Measurements from ENCODE around the gene ZSWIM5. TPM values are rescaled to one million over a fixed set of nuclear protein-coding genes. Genes with fewer than 3 reads are reported as not detected.

Gene ZSWIM5
- total RNA-seq, 2 donors from 2014 or later, result 8.8 to 12.3 TPM

DNA sequence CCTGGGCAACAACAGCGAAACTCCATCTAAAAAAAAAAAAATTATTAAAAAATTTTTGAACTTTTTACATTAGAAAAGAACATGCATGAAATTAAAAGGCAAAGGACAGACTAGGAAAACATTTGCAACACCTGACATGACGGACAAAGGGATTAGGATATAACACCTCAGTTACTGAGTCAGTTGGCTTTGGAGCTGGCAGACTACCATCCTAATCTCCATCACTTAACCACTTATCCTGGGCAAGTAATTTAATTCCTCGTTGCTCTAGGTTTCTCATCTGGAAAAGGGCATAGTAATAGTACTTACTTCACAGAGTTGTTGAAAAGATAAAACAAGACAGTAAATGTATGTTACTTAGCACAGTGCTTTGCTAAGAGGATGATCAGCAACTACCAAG, 207.2 kb downstream of the ZSWIM5 start:
- Histone ChIP-seq H3K9me3 (ENCODE audit: control insufficient read depth, low read length) (no peaks in the 10 kb centered on the region), H3K9ac (ENCODE audit: extremely low read depth, low read length, poor library complexity, severe bottlenecking) (no peak overlapping the region), H3K36me3 (ENCODE audit: control insufficient read depth, insufficient read depth, low read length) (peaks cover 13% of the 10 kb centered on the region), H3K4me3 (ENCODE audit: low read length) (no peak overlapping the region), H3K27ac (ENCODE audit: low read depth, low read length) (no peak overlapping the region), H3K4me1 (ENCODE audit: control insufficient read depth, insufficient read depth, low read length) (no peaks in the 10 kb centered on the region), H3K27me3 (ENCODE audit: control insufficient read depth, insufficient read depth, low read length, poor library complexity, severe bottlenecking) (no peaks in the 10 kb centered on the region)
- whole genome bisulfite sequencing, 2 experiments (ENCODE audit: insufficient coverage in 1 of 2, insufficient read length in 1 of 2), result 90 to 100% methylated on average over 1 to 3 of the region's 3 CpGs
- DNase-seq, result no peak
- H3K27me3 Mint-ChIP-seq (ENCODE audit: insufficient read depth), result no peaks in the 10 kb centered on the region
- H3K27ac Mint-ChIP-seq, result no peak overlapping the region
- no peak overlapping the region for H3K4me3 Mint-ChIP-seq
- H3K4me1 Mint-ChIP-seq, result peaks cover 2% of the 10 kb centered on the region
- TF ChIP-seq, protein P1, sequence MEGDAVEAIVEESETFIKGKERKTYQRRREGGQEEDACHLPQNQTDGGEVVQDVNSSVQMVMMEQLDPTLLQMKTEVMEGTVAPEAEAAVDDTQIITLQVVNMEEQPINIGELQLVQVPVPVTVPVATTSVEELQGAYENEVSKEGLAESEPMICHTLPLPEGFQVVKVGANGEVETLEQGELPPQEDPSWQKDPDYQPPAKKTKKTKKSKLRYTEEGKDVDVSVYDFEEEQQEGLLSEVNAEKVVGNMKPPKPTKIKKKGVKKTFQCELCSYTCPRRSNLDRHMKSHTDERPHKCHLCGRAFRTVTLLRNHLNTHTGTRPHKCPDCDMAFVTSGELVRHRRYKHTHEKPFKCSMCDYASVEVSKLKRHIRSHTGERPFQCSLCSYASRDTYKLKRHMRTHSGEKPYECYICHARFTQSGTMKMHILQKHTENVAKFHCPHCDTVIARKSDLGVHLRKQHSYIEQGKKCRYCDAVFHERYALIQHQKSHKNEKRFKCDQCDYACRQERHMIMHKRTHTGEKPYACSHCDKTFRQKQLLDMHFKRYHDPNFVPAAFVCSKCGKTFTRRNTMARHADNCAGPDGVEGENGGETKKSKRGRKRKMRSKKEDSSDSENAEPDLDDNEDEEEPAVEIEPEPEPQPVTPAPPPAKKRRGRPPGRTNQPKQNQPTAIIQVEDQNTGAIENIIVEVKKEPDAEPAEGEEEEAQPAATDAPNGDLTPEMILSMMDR (conservative IDR thresholded peaks at IDR 0.05), result no peak
- H3K9me3 Mint-ChIP-seq, result peaks cover 2% of the 10 kb centered on the region
- peaks cover 19% of the 10 kb centered on the region for H3K36me3 Mint-ChIP-seq (ENCODE audit: low read depth)

DNA sequence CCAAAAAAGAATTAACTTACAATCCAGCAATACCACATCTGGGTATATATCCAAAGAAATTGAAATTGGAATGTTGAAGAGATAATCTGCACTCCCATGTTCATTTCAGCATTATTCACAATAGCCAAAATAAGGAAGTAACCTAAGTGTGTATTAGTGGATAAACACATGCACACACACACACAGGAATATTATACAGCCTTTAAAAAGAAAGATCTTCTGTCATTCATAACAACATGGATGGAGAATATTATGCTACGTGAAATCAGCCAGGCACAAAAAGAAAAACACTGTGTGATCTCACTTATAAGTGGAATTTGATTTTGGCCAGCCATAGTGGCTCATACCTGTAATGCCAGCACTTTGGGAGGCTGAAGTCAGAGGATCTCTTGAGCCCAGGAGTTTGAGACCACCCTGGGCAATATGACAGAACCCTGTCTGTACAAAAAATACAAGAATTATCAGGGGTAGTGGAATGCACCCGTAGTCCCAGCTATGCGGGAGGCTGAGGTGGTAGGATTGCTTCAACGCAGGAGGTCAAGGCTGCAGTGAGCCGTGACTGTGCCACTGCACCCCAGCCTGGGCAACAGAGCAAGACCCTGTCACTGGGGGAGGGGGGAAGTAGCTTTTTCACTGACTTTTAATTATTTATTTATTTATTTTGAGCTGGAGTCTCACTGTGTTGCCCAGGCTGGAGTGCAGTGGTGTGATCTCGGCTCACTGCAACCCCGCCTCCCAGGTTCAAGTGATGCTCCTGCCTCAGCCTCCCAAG, 210.8 kb downstream of the ZSWIM5 start:
- Mint-ChIP-seq H3K27me3 (ENCODE audit: insufficient read depth) (no peaks in the 10 kb centered on the region), H3K36me3 (ENCODE audit: low read depth) (no peaks in the 10 kb centered on the region), H3K27ac (no peak overlapping the region), H3K9me3 (peaks cover 2% of the 10 kb centered on the region), H3K4me3 (no peak overlapping the region), H3K4me1 (peaks cover 2% of the 10 kb centered on the region)
- no peak for DNase-seq
- Histone ChIP-seq H3K27ac (ENCODE audit: low read depth, low read length) (no peak overlapping the region), H3K36me3 (ENCODE audit: control insufficient read depth, insufficient read depth, low read length) (no peaks in the 10 kb centered on the region), H3K9me3 (ENCODE audit: control insufficient read depth, low read length) (no peaks in the 10 kb centered on the region), H3K9ac (ENCODE audit: extremely low read depth, low read length, poor library complexity, severe bottlenecking) (no peak overlapping the region), H3K4me1 (ENCODE audit: control insufficient read depth, insufficient read depth, low read length) (peaks cover 2% of the 10 kb centered on the region), H3K27me3 (ENCODE audit: control insufficient read depth, insufficient read depth, low read length, poor library complexity, severe bottlenecking) (no peaks in the 10 kb centered on the region), H3K4me3 (ENCODE audit: low read length) (no peak overlapping the region)
- WGBS, 2 experiments (ENCODE audit: insufficient coverage in 1 of 2, insufficient read length in 1 of 2), result 95 to 96% methylated on average over 7 of the region's 7 CpGs
- TF ChIP-seq, protein P1 (conservative IDR thresholded peaks at IDR 0.05), result no peak

DNA sequence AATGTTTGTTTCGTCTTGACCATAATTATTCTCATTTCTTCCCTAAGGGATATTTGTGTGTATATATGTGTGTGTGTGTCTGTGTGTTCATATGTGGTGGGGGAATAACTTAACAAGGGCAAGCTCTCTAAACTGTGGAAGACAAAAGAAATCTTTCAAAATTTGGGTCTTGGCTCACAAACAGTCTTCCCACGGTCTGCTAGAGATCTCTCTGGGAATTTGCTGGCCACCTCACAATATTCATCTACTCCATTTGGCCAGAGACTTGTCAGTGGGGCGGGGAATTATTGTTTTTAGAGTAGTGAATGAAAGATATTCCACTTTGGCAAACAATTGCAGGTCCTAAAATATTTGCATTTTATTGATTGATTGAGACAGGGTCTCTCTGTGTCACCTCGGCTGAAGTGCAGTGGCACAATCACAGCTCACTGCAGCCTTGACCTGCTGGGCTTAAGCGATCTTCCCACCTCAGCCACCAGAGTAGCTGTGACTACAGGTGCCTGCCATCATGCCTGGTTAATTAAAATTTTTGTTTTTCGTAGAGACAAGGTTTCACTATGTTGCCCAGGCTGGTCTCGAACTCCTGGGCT, 212.0 kb downstream of the ZSWIM5 start:
- DNase-seq, result no peak
- 92 to 94% methylated on average over 4 to 6 of the region's 7 CpGs for WGBS, 2 experiments (ENCODE audit: insufficient coverage in 1 of 2, insufficient read length in 1 of 2)
- H3K4me1 ChIP-seq (ENCODE audit: control insufficient read depth, insufficient read depth, low read length), result peaks cover 2% of the 10 kb centered on the region
- no peak overlapping the region for H3K4me3 Mint-ChIP-seq
- no peaks in the 10 kb centered on the region for H3K27me3 Mint-ChIP-seq (ENCODE audit: insufficient read depth)
- H3K36me3 ChIP-seq (ENCODE audit: control insufficient read depth, insufficient read depth, low read length), result no peaks in the 10 kb centered on the region
- H3K27ac ChIP-seq (ENCODE audit: low read depth, low read length), result no peak overlapping the region
- H3K27me3 ChIP-seq (ENCODE audit: control insufficient read depth, insufficient read depth, low read length, poor library complexity, severe bottlenecking), result no peaks in the 10 kb centered on the region
- no peaks in the 10 kb centered on the region for H3K36me3 Mint-ChIP-seq (ENCODE audit: low read depth)
- no peaks in the 10 kb centered on the region for H3K4me1 Mint-ChIP-seq
- peaks cover 2% of the 10 kb centered on the region for H3K9me3 Mint-ChIP-seq
- H3K27ac Mint-ChIP-seq, result no peak overlapping the region
- no peak overlapping the region for H3K4me3 ChIP-seq (ENCODE audit: low read length)
- TF ChIP-seq, protein P1 (conservative IDR thresholded peaks at IDR 0.05), result no peak
- H3K9ac ChIP-seq (ENCODE audit: extremely low read depth, low read length, poor library complexity, severe bottlenecking), result no peak overlapping the region
- no peaks in the 10 kb centered on the region for H3K9me3 ChIP-seq (ENCODE audit: control insufficient read depth, low read length)

All from endodermal cell (in vitro differentiated cells).